BLaER1 treated with 17β-estradiol and CSF1 and Interleukin-3, amounts not matched to agents 10 nM and 100 nM (cell line): Measurements from ENCODE around the gene ZNF174.
A peak's percentile ranks its signal among the peaks of the same experiment; 100 is the strongest.

Experiments
- H3K27ac ChIP-seq, 11 experiments: shearing (Covaris generic); formaldehyde crosslinking; 2 replicates each; pipeline ENCODE4 v1.8.1; 2022
- H3K27me3 ChIP-seq, 11 experiments: shearing (Covaris generic); formaldehyde crosslinking; 2 replicates each; pipeline ENCODE4 v1.8.1; 2022
- H3K36me3 ChIP-seq, 11 experiments: shearing (Covaris generic); formaldehyde crosslinking; 2 replicates each; pipeline ENCODE4 v1.8.1; 2022
- H3K4me1 ChIP-seq, 10 experiments: shearing (Covaris generic); formaldehyde crosslinking; 2 replicates each; pipeline ENCODE4 v1.8.1; 2022
- H3K4me2 ChIP-seq, 11 experiments: shearing (Covaris generic); formaldehyde crosslinking; 2 replicates each; pipeline ENCODE4 v1.8.1; 2022
- H3K4me3 ChIP-seq, 10 experiments: shearing (Covaris generic); formaldehyde crosslinking; 2 replicates each; pipeline ENCODE4 v1.8.1; 2022
- H3K9ac ChIP-seq, 11 experiments: shearing (Covaris generic); formaldehyde crosslinking; 2 replicates each; pipeline ENCODE4 v1.8.1; 2022
- H3K9me3 ChIP-seq, 11 experiments: shearing (Covaris generic); formaldehyde crosslinking; replicated peaks in 1 of 11; 2 replicates each; pipeline ENCODE4 v1.8.1; 2022
- H4K20me1 ChIP-seq, 11 experiments: shearing (Covaris generic); formaldehyde crosslinking; 2 replicates each; pipeline ENCODE4 v1.8.1; 2022
- Cebpa-rat ChIP-seq, 11 experiments: shearing (Covaris generic); IDR thresholded peaks; 2 replicates each; pipeline ENCODE4 v1.8.1; 2022

The ZNF174 gene

GRCh38 chr16:3375680-3376079 lies 25.3 kb upstream of the ZNF174 start:
- Histone ChIP-seq H3K36me3 (peaks cover 17 to 38% (median 30%) of the 10 kb centered on the region in 11 experiments), H3K27me3 (no peaks in the 10 kb centered on the region), H3K27ac (no peak overlapping the region), H3K9ac (no peak overlapping the region), H3K9me3 (peaks cover 0 to 86% (median 48%) of the 10 kb centered on the region in 11 experiments; a peak in 20 of 22 replicates), H3K4me3 (no peak overlapping the region), H3K4me1 (peaks cover 0 to 3% (median 0%) of the 10 kb centered on the region in 10 experiments; a peak in 1 of 20 replicates), H4K20me1 (no peaks in the 10 kb centered on the region), H3K4me2 (no peak overlapping the region)
- TF ChIP-seq Cebpa-rat (IDR thresholded peaks at IDR 0.05), result no peak

- no peak overlapping the region for H3K4me3 ChIP-seq
- H3K27me3 ChIP-seq, result no peaks in the 10 kb centered on the region
- no peaks in the 10 kb centered on the region for H4K20me1 ChIP-seq
- no peak overlapping the region for H3K4me2 ChIP-seq
- peaks cover 39 to 61% (median 52%) of the 10 kb centered on the region in 11 experiments for H3K36me3 ChIP-seq
- H3K9ac ChIP-seq, result no peak overlapping the region
- peaks cover 0 to 99% (median 71%) of the 10 kb centered on the region in 11 experiments; a peak in 20 of 22 replicates for H3K9me3 ChIP-seq
- H3K4me1 ChIP-seq, result peaks cover 0 to 3% (median 0%) of the 10 kb centered on the region in 10 experiments; a peak in 1 of 20 replicates
- H3K27ac ChIP-seq, result no peak overlapping the region
- TF ChIP-seq Cebpa-rat (IDR thresholded peaks at IDR 0.05), result no peak
These were observed 23.1 kb upstream of the ZNF174 start for GRCh38 chr16:3377917-3378316.

GRCh38 chr16:3383045-3383448 lies 18.0 kb upstream of the ZNF174 start:
- H3K27me3 ChIP-seq, result peaks cover 0 to 4% (median 0%) of the 10 kb centered on the region in 11 experiments; a peak in 1 of 22 replicates
- no peak overlapping the region for H3K9ac ChIP-seq
- no peaks in the 10 kb centered on the region for H4K20me1 ChIP-seq
- no peak overlapping the region for H3K27ac ChIP-seq
- no peak for TF ChIP-seq Cebpa-rat (IDR thresholded peaks at IDR 0.05)
- H3K4me3 ChIP-seq, result peak overlapping the region; percentile 6 to 58 (median 39); a peak in 19 of 20 replicates
- H3K9me3 ChIP-seq, result peaks cover 17 to 96% (median 92%) of the 10 kb centered on the region in 11 experiments
- peaks cover 80 to 91% (median 83%) of the 10 kb centered on the region in 11 experiments for H3K36me3 ChIP-seq
- no peak overlapping the region for H3K4me2 ChIP-seq
- H3K4me1 ChIP-seq, result no peaks in the 10 kb centered on the region

GRCh38 chr16:3388325-3388724 lies 12.7 kb upstream of the ZNF174 start:
- H3K36me3 ChIP-seq, result peaks cover 87 to 91% (median 88%) of the 10 kb centered on the region in 11 experiments

GRCh38 chr16:3389663-3390338 lies 11.2 kb upstream of the ZNF174 start:
- H3K27ac ChIP-seq, result peak overlapping the region in 1 of 11 experiments; percentile 26; a peak in 1 of 22 replicates
- no peak for TF ChIP-seq Cebpa-rat (IDR thresholded peaks at IDR 0.05)
- H3K9me3 ChIP-seq, result peaks cover 84 to 95% (median 91%) of the 10 kb centered on the region in 11 experiments
- peak overlapping the region in 1 of 10 experiments; percentile 8; a peak in 3 of 20 replicates for H3K4me3 ChIP-seq
- H3K27me3 ChIP-seq, result no peaks in the 10 kb centered on the region
- peaks cover 0 to 11% (median 8%) of the 10 kb centered on the region in 10 experiments; a peak in 11 of 20 replicates for H3K4me1 ChIP-seq
- no peak overlapping the region for H3K9ac ChIP-seq
- no peaks in the 10 kb centered on the region; a peak in 2 of 22 replicates for H4K20me1 ChIP-seq
- peak overlapping the region in 3 of 11 experiments; percentile 3 to 31 (median 4); a peak in 2 of 22 replicates for H3K4me2 ChIP-seq
- peaks cover 87 to 91% (median 88%) of the 10 kb centered on the region in 11 experiments for H3K36me3 ChIP-seq

More at GRCh38 chr16:3388325-3388724, 12.7 kb upstream of the ZNF174 start:
- Histone ChIP-seq H3K4me3 (peak overlapping the region in 2 of 10 experiments; percentile 12 to 33; a peak in 2 of 20 replicates), H3K27me3 (peaks cover 0 to under 1% (median 0%) of the 10 kb centered on the region in 11 experiments; a peak in 1 of 22 replicates), H3K4me1 (peaks cover 0 to 11% (median 8%) of the 10 kb centered on the region in 10 experiments; a peak in 11 of 20 replicates), H4K20me1 (no peaks in the 10 kb centered on the region; a peak in 2 of 22 replicates), H3K9ac (no peak overlapping the region), H3K9me3 (peaks cover 69 to 95% (median 91%) of the 10 kb centered on the region in 11 experiments), H3K4me2 (no peak overlapping the region), H3K27ac (no peak overlapping the region)
- TF ChIP-seq Cebpa-rat (IDR thresholded peaks at IDR 0.05), result no peak

GRCh38 chr16:3400446-3400778 lies 603 bp upstream of the ZNF174 start:
- H3K4me1 ChIP-seq, result peaks cover 11 to 29% (median 15%) of the 10 kb centered on the region in 10 experiments; a peak in 19 of 20 replicates
- H3K9ac ChIP-seq, result peak overlapping the region; percentile 84 to 98 (median 94)
- peak overlapping the region; percentile 78 to 97 (median 90) for H3K4me3 ChIP-seq
- peaks cover 71 to 81% (median 77%) of the 10 kb centered on the region in 11 experiments for H3K9me3 ChIP-seq
- H4K20me1 ChIP-seq, result no peaks in the 10 kb centered on the region
- H3K27me3 ChIP-seq, result no peaks in the 10 kb centered on the region
- H3K36me3 ChIP-seq, result peaks cover 66 to 75% (median 69%) of the 10 kb centered on the region in 11 experiments
- TF ChIP-seq Cebpa-rat (IDR thresholded peaks at IDR 0.05), result no peak
- peak overlapping the region; percentile 80 to 93 (median 89) for H3K27ac ChIP-seq
- peak overlapping the region; percentile 74 to 94 (median 87) for H3K4me2 ChIP-seq

GRCh38 chr16:3401719-3402397 lies 843 bp downstream of the ZNF174 start:
- Histone ChIP-seq H3K36me3 (peaks cover 66 to 75% (median 69%) of the 10 kb centered on the region in 11 experiments), H3K9me3 (peaks cover 71 to 81% (median 77%) of the 10 kb centered on the region in 11 experiments), H3K4me2 (peak overlapping the region; percentile 79 to 94 (median 88)), H3K27me3 (no peaks in the 10 kb centered on the region), H3K9ac (peak overlapping the region; percentile 84 to 98 (median 94)), H3K4me3 (peak overlapping the region; percentile 78 to 97 (median 90)), H3K4me1 (peaks cover 11 to 29% (median 15%) of the 10 kb centered on the region in 10 experiments; a peak in 19 of 20 replicates), H3K27ac (peak overlapping the region; percentile 62 to 93 (median 88); a peak in 21 of 22 replicates), H4K20me1 (no peaks in the 10 kb centered on the region)
- TF ChIP-seq Cebpa-rat (IDR thresholded peaks at IDR 0.05), result no peak

- Histone ChIP-seq H3K9ac (no peak overlapping the region), H3K9me3 (peaks cover 100% of the 10 kb centered on the region in 11 experiments), H3K36me3 (peaks cover 80 to 99% (median 93%) of the 10 kb centered on the region in 11 experiments), H4K20me1 (no peaks in the 10 kb centered on the region), H3K4me3 (peak overlapping the region; percentile 9 to 58 (median 39); a peak in 18 of 20 replicates), H3K27ac (no peak overlapping the region), H3K4me1 (peaks cover 0 to 2% (median 0%) of the 10 kb centered on the region in 10 experiments; a peak in 1 of 20 replicates), H3K27me3 (no peaks in the 10 kb centered on the region), H3K4me2 (no peak overlapping the region)
- TF ChIP-seq Cebpa-rat (IDR thresholded peaks at IDR 0.05), result no peak
These were observed 7.7 kb downstream of the ZNF174 start for GRCh38 chr16:3408561-3409197.
